ENCODE measurements around the gene FMO5. TPM values are rescaled to one million over a fixed set of nuclear protein-coding genes. Genes with fewer than 3 reads are reported as not detected.
A peak's percentile ranks its signal among the peaks of the same experiment; 100 is the strongest.

The FMO5 gene
- total and polyA plus RNA-seq, 2 of the 13 experiments (the other 11 are each of a cell fraction or from before 2014, with no cell fraction given): 48.2 to 149 TPM

GRCh38 chr1:147172168-147173016 is 52.7 kb downstream of the FMO5 start, which contains the start of gene PRKAB2 (continued):
- TF ChIP-seq PREB (CRISPR knock-in tag; IDR thresholded peaks at IDR 0.05): no peak
- no peak for TF ChIP-seq RXRA (CRISPR knock-in tag; IDR thresholded peaks at IDR 0.05)
- no peak for TF ChIP-seq ATF6 (CRISPR knock-in tag; conservative IDR thresholded peaks at IDR 0.05)
- TF ChIP-seq GATAD1 (CRISPR knock-in tag; IDR thresholded peaks at IDR 0.05): peak; percentile 77
- TF ChIP-seq CEBPB (IDR thresholded peaks at IDR 0.05; ENCODE audit: borderline replicate concordance, low read depth, low read length): no peak
- peak; percentile 90 for TF ChIP-seq KAT8 (CRISPR knock-in tag; IDR thresholded peaks at IDR 0.05)
- 0 out of 2 replicates have a peak, but pooled peaks have one; percentile 63 for TF ChIP-seq NCOA1 (CRISPR knock-in tag; IDR thresholded peaks at IDR 0.05)
- TF ChIP-seq RNF2 (conservative IDR thresholded peaks at IDR 0.05; ENCODE audit: low read depth): no peak; the same call in 1 of the 2 replicates
- TF ChIP-seq ZNF468 (CRISPR knock-in tag; IDR thresholded peaks at IDR 0.05): no peak
- TF ChIP-seq HDAC6 (IDR thresholded peaks at IDR 0.05; ENCODE audit: low read depth, low read length): no peak
- TF ChIP-seq ZNF709 (CRISPR knock-in tag; IDR thresholded peaks at IDR 0.05): peak; percentile 91; the same call in 1 of the 2 replicates
- peak; percentile 68 for TF ChIP-seq FOXA3 (CRISPR knock-in tag; IDR thresholded peaks at IDR 0.05)
- peak; percentile 64 for TF ChIP-seq NR2C2 (CRISPR knock-in tag; IDR thresholded peaks at IDR 0.05; ENCODE audit: borderline replicate concordance)
- TF ChIP-seq ZMYM4 (CRISPR knock-in tag; IDR thresholded peaks at IDR 0.05): peak; percentile 97
- no peak for TF ChIP-seq ZNF432 (CRISPR knock-in tag; IDR thresholded peaks at IDR 0.05; ENCODE audit: borderline replicate concordance)
- 0 out of 2 replicates have a peak, but pooled peaks have one; percentile 45 for TF ChIP-seq MLLT10 (CRISPR knock-in tag; IDR thresholded peaks at IDR 0.05)
- no peak for TF ChIP-seq MBD4 (IDR thresholded peaks at IDR 0.05; ENCODE audit: borderline replicate concordance, low read length)
- TF ChIP-seq PLSCR1 (CRISPR knock-in tag; IDR thresholded peaks at IDR 0.05; ENCODE audit: borderline replicate concordance): no peak
- 0 out of 2 replicates have a peak, but pooled peaks have one; percentile 59 for TF ChIP-seq ZNF841 (CRISPR knock-in tag; IDR thresholded peaks at IDR 0.05; ENCODE audit: borderline replicate concordance)
- TF ChIP-seq ZNF740 (CRISPR knock-in tag; IDR thresholded peaks at IDR 0.05): peak; percentile 24; the same call in 1 of the 2 replicates
- TF ChIP-seq SMC3 (IDR thresholded peaks at IDR 0.05; ENCODE audit: low read length): peak; percentile 60; the same call in 1 of the 2 replicates
- peak; percentile 93 for TF ChIP-seq ZNF563 (CRISPR knock-in tag; IDR thresholded peaks at IDR 0.05)
- TF ChIP-seq ZNF350 (CRISPR knock-in tag; IDR thresholded peaks at IDR 0.05; ENCODE audit: borderline replicate concordance, low read depth): peak; percentile 76; the same call in 1 of the 2 replicates
- TF ChIP-seq XBP1 (CRISPR knock-in tag; IDR thresholded peaks at IDR 0.05): 0 out of 2 replicates have a peak, but pooled peaks have one; percentile 21
- peak; percentile 43; the same call in 1 of the 2 replicates for TF ChIP-seq ZNF891 (CRISPR knock-in tag; IDR thresholded peaks at IDR 0.05)
- TF ChIP-seq MAX (IDR thresholded peaks at IDR 0.05): peak; percentile 76
- TF ChIP-seq KDM5B (CRISPR knock-in tag; IDR thresholded peaks at IDR 0.05; ENCODE audit: borderline replicate concordance): peak; percentile 74; the same call in 1 of the 2 replicates

Measured in HepG2 (cell line).